ENCODE results near the gene ABR.

The ABR gene

GRCh38 chr17:958712-959451, 220.9 kb downstream of the ABR start:
- DNase-seq (ENCODE audit: low spot score): no peak

DNA sequence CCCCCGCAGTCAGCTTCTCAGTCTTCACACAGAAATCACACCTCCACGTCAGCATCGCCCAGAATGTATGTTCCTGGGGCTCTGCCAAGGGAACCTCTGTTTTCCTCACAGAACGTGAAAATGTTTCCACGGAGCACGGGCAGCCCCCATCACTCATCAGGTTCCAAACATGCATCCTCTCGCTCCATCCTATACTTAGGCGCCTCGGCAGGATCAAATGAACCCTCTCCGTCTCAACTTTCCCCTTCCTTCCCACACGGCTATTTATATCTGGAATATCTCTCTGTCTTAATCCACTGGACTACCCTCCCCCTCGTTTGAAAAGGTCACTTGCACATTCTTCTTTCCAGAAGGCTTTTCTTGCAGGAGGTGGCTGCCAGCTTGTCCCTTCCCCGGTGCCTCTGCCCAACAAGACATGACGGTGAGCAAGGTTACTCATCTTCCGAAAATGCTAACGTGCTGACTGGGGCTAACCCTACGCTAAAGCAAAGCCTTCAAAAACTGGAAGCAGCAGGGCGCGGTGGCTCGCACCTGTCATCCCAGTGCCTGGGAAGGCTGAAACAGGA, 221.8 kb downstream of the ABR start:
- no peak for DNase-seq (ENCODE audit: low spot score)

GRCh38 chr17:956905-957304, 222.9 kb downstream of the ABR start:
- no peak for DNase-seq (ENCODE audit: low spot score)

DNA sequence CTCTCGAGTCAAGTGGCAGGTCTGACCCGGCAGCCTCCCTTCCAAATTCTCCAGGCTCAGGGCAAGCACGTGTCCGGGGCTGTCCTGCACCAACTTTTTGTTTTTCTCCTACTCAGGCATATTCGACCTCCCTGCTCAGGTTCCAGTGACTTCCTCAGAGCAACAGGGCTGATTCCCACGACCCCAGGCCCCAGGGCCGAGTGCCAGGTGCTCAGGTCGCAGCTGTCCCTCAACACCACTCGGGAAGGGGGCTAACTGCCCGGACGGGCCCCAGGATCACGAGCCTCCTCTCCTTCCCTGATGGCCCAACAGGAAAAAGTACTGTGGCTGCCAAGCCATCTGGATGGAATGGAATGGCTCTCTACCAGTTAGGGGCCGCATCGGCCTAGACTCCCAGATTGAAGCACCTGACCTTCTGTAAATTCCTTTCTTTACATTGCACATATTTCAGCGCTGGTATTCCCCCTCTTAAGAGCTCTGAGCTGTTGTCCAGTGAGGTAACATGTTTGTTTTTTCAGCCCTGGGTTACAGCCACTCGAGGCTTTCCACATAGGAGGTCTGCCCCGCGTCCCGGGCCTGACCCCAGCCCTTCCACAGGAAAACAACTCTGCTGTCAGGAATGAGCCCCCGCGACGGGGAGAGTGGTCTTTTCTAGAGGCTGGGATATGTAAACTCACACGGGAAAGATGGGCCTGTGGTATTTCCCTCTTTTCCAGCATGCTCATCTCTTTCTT, 225.2 kb downstream of the ABR start:
- DNase-seq (ENCODE audit: low spot score): no peak

GRCh38 chr17:953767-954166, 226.0 kb downstream of the ABR start:
- DNase-seq (ENCODE audit: low spot score): no peak
